ENCODE data around the gene STARD13.

GRCh38 chr13:33110386-33110712 lies 175.2 kb downstream of the STARD13 start:
- no peak for TF ChIP-seq TEAD4 (IDR thresholded peaks at IDR 0.05)
- TF ChIP-seq FOXM1 (IDR thresholded peaks at IDR 0.05; ENCODE audit: borderline replicate concordance, low read depth): no peak
- TF ChIP-seq EGR1 (IDR thresholded peaks at IDR 0.05): no peak
- TF ChIP-seq REST (IDR thresholded peaks at IDR 0.05; ENCODE audit: low read depth): no peak

All from Ishikawa (cell line).